ENCODE results near the gene PSMC1. TPM values are rescaled to one million over a fixed set of nuclear protein-coding genes. Genes with fewer than 3 reads are reported as not detected.
A peak's percentile ranks its signal among the peaks of the same experiment; 100 is the strongest.

The PSMC1 gene
- total and polyA plus RNA-seq, 11 donors = 113 to 378 (median 126) TPM

- TF ChIP-seq, protein P1, sequence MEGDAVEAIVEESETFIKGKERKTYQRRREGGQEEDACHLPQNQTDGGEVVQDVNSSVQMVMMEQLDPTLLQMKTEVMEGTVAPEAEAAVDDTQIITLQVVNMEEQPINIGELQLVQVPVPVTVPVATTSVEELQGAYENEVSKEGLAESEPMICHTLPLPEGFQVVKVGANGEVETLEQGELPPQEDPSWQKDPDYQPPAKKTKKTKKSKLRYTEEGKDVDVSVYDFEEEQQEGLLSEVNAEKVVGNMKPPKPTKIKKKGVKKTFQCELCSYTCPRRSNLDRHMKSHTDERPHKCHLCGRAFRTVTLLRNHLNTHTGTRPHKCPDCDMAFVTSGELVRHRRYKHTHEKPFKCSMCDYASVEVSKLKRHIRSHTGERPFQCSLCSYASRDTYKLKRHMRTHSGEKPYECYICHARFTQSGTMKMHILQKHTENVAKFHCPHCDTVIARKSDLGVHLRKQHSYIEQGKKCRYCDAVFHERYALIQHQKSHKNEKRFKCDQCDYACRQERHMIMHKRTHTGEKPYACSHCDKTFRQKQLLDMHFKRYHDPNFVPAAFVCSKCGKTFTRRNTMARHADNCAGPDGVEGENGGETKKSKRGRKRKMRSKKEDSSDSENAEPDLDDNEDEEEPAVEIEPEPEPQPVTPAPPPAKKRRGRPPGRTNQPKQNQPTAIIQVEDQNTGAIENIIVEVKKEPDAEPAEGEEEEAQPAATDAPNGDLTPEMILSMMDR (IDR thresholded peaks at IDR 0.05) = no peak
- TF ChIP-seq POLR2A (IDR thresholded peaks at IDR 0.05) = no peak
- DNase-seq (no peak), ATAC-seq (peak in 3 of 4 donors; percentile 5 to 50 (median 10))
- 77 to 80% (median 79%) methylated on average over 9 of the region's 9 CpGs for WGBS, 4 donors
- H3K36me3 ChIP-seq = peaks cover 2 to 81% (median 67%) of the 10 kb centered on the region in 9 donors
- intact Hi-C loops (cut with DNase I) = no loop called here
- no peak overlapping the region for H3K4me3 ChIP-seq
- H3K4me1 ChIP-seq = peaks cover 0 to 18% (median 9%) of the 10 kb centered on the region in 12 donors
- H3K27me3 ChIP-seq = no peaks in the 10 kb centered on the region
- H3K27ac ChIP-seq = peak overlapping the region in 1 of 12 donors; percentile 12
- no peaks in the 10 kb centered on the region for H3K9me3 ChIP-seq
Observed at GRCh38 chr14:90274019-90274418, 17.7 kb downstream of the PSMC1 start.

- intact Hi-C loops (cut with DNase I) = no loop called here
- WGBS, 4 donors = 58 to 64% (median 59%) methylated on average over 8 of the region's 8 CpGs
- Histone ChIP-seq H3K27me3 (no peaks in the 10 kb centered on the region), H3K27ac (peak overlapping the region in 9 of 12 donors; percentile 12 to 78 (median 61)), H3K4me1 (peaks cover 0 to 18% (median 9%) of the 10 kb centered on the region in 12 donors), H3K4me3 (no peak overlapping the region), H3K36me3 (peaks cover 2 to 79% (median 65%) of the 10 kb centered on the region in 9 donors), H3K9me3 (no peaks in the 10 kb centered on the region)
- TF ChIP-seq, protein P1 (IDR thresholded peaks at IDR 0.05) = no peak
- no peak for TF ChIP-seq POLR2A (IDR thresholded peaks at IDR 0.05)
- DNase-seq (peak in 1 of 5 donors; percentile 56), ATAC-seq (peak in 3 of 4 donors; percentile 59 to 76 (median 75))
Observed at GRCh38 chr14:90274808-90275457, 18.6 kb downstream of the PSMC1 start.

- peak in 1 of 4 donors; percentile 16 for ATAC-seq
- Histone ChIP-seq H3K36me3 (peaks cover 2 to 79% (median 65%) of the 10 kb centered on the region in 9 donors), H3K27ac (peak overlapping the region in 9 of 12 donors; percentile 12 to 78 (median 55)), H3K4me3 (no peak overlapping the region), H3K27me3 (no peaks in the 10 kb centered on the region), H3K9me3 (no peaks in the 10 kb centered on the region), H3K4me1 (peaks cover 0 to 18% (median 9%) of the 10 kb centered on the region in 12 donors)
- DNase-seq = no peak
- 77 to 88% (median 79%) methylated on average over 9 of the region's 9 CpGs for WGBS, 4 donors
- TF ChIP-seq POLR2A (IDR thresholded peaks at IDR 0.05) = no peak
- TF ChIP-seq, protein P1 (IDR thresholded peaks at IDR 0.05) = no peak
- intact Hi-C loops (cut with DNase I) = no loop called here
Observed at GRCh38 chr14:90275458-90275814, 19.1 kb downstream of the PSMC1 start.

DNA sequence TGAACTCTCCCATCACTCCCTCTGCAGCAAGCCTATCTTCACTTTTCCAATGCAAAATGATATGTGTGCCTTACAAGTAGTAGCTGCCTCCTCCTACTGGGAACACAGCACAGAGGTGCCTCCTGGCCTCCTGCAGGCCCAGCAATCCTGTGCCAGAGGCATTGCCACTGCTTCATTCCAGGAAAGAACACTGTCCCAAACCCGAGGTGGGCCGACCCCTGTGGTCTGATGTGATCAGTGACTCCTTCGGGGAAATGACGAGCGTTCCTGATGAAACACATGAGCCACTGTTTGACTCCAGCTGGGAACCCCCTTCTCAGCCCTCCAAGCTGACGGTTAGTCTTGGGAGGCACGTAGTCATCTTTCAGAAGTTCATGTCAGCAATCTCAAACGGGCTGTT is 19.5 kb downstream of the PSMC1 start:
- DNase-seq = no peak
- intact Hi-C loops (cut with DNase I) = no loop called here
- WGBS, 4 donors = 83 to 89% (median 86%) methylated on average over 8 of the region's 8 CpGs
- H3K9me3 ChIP-seq = no peaks in the 10 kb centered on the region
- no peak for TF ChIP-seq POLR2A (IDR thresholded peaks at IDR 0.05)
- TF ChIP-seq, protein P1 (IDR thresholded peaks at IDR 0.05) = no peak
- no peak for ATAC-seq
- H3K27ac ChIP-seq = peak overlapping the region in 9 of 12 donors; percentile 12 to 78 (median 55)
- H3K36me3 ChIP-seq = peaks cover 2 to 79% (median 65%) of the 10 kb centered on the region in 9 donors
- H3K4me1 ChIP-seq = peaks cover 0 to 18% (median 9%) of the 10 kb centered on the region in 12 donors
- H3K27me3 ChIP-seq = no peaks in the 10 kb centered on the region
- no peak overlapping the region for H3K4me3 ChIP-seq
